Suppressor macrophage treated with lipopolysaccharide for 4 hours (primary cell): ENCODE measurements around the gene MMS19.
"Not testable (repeated sequence)": the region's sequence is repeated elsewhere in the genome, so short reads cannot be mapped to it uniquely, and the experiment has no call there.

Experiments
- DNase-seq: peaks from one replicate; pipeline ENCODE4 v3.0.0-alpha.2; 2020

MMS19 gene

DNA sequence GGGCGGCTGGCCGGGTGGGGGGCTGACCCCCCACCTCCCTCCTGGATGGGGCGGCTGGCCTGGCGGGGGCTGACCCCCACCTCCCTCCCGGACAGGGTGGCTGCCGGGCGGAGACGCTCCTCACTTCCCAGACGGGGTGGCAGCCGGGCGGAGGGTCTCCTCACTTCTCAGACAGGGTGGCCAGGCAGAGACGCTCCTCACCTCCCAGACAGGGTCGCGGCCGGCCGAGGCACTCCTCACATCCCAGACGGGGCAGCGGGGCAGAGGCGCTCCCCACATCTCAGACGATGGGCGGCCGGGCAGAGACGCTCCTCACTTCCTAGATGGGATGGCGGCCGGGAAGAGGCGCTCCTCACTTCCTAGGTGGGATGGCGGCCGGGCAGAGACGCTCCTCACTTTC lies 30.7 kb upstream of the MMS19 start:
- DNase-seq: not testable (repeated sequence)

DNA sequence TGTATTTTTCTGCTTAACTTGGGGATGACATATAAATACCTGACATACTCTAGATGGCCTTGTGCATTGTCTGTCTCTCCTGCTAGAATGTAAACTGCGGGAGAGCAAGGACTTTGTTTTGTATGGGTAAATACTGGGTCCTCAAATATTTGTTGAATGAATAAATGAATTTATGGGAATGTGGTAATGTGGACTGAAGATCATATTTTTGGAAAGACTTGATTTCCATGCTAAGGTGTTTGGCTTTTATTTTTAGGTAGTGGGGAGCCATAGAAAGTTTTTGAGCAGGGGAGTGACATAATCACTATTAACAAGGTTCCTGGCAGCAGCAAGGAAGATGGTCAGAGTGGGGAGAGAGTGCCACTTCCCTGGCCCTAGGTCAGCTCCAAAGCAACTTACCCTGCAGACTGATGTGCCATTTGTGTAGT lies 27.5 kb upstream of the MMS19 start:
- DNase-seq: no peak

- DNase-seq: no peak
These were observed 26.9 kb upstream of the MMS19 start for GRCh38 chr10:97525086-97525485.

GRCh38 chr10:97522937-97523336 lies 24.7 kb upstream of the MMS19 start:
- DNase-seq: no peak

GRCh38 chr10:97522071-97522470 lies 23.8 kb upstream of the MMS19 start:
- no peak for DNase-seq

GRCh38 chr10:97520978-97521761 lies 22.9 kb upstream of the MMS19 start:
- DNase-seq: no peak

DNA sequence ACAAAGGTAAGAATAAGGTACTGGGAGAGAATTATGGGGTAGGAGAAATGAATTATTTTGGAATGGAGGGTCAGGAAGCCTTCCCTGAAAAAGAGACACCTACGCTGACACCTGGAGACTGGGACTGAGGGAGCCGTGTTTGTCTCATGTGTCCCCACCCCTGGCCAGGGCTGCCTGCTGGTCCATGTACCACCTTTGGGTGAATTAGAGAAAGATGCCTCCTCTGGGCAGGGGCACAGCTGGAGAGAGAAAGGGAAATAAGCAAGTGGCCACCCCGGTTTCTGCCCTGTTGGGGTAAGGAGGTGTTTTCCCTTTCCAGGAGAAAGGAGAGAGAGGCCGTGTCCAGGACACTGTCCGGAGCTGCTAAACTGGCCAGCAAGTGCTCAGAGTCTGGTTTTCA lies 22.3 kb upstream of the MMS19 start:
- no peak for DNase-seq

- no peak for DNase-seq
These were observed 21.1 kb upstream of the MMS19 start for GRCh38 chr10:97519342-97519741.

DNA sequence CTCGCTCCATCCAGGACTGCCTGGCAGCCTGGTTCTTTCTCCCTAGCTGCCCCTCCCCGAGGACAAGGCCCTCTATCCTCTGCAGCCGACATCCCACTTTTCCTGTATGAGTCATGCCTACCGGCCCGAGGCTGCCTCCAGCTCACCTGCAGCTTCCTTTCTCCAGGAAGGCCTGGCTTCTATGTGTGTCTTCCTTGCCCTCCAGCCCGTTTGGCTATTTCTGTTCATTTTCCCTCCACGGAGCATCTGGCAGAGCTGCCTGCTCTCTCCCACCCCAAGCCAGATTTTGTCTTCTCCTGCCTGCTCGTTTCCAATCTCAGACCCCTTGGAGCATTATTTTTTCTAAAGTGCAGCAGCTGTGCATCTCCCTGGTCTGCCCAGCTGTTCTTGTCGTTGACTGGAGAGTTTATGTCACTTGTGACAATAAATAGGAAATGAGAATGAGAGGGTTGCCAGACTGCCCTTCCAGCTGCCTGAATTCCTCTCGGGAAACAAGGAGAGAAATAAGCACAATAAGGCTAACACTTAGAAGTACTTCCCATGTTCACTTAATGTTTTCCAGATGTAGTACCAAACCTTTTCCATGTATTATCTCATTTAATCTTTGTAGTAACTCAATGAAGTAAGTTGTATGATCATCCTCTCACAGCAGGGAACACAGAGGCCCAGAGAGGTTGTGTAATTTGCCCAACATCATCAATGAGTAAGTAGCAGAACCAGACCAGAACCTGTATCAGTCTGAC lies 20.2 kb upstream of the MMS19 start:
- DNase-seq: no peak

DNA sequence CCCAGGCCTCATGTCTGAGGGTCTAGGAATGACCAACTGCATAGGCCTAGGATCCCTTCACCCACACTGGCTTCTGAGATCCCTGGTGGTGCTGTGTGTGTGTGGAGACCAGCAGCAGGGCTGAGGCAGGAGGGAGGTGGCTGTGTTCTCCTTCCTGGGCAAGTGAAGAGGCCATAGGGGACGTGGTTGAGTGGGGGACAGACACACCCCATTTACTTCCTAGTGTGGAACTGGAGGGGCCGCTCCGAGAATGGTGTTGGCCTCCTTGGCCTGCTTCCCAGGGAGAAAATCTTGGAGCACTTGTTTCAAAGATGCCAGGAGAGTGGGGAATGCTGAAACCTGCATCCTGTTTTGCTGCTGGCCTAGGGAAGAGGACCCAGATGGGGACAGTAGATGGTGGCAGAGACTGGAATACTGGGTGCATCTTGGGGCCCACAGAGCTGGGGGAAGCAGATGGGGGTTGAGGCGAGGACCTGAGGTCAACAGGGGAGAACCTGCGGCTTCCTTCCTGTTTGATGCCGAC lies 19.6 kb upstream of the MMS19 start:
- DNase-seq: no peak

- no peak for DNase-seq
These were observed 19.0 kb upstream of the MMS19 start for GRCh38 chr10:97517096-97517750.

DNA sequence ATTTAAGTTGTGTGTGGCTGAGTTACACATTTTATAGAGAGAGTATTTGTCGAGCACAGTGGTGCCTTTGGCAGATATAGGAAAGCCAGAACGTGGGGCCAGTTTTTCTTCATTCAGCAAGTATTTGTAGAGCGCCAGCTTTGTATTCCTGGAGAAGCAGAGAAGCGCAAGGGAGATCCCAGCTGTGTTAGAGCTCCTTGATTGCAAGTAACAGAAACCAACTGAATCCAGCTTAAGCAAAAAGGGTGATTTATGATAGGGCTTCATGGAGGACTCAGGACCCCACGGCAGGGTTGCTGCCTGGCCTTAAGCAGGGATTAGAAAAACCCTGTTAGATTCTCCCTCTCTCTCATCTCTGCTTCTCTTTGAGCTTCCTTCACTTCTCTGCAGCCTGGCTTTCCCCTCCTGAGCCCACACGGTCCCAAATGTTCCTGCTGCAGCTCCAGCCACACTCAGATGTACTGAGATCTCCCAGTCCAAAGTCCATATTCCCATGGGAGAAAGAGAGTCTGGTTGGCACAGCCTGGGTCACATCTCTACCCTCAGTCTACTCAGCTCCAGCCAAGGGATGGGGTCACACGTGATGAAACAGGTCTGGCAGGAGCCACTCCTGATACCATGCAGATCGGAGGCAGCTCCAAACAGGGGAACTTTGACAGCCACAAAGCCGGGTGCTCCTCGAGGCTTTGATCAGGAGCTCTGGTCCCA lies 17.2 kb upstream of the MMS19 start:
- DNase-seq: no peak

DNA sequence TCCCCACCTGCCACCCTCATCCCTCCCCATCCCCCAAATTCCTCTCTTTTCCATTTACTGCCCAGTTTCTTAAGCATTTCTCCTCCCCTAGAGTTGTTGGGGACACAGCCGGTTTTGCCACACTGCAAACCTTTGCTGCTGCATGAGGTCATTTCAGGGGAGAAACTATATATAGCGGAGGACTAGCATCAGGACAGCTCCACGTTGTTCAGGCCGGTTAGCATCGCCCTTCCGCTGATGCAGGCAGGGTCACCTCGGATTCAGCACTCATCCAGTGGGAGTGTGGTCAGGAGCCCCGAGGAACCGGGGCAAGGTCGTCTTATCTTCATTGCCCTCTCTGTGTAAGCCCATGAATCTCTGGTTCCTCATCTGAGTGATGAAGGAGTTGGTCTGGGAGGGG lies 16.1 kb upstream of the MMS19 start:
- no peak for DNase-seq

GRCh38 chr10:97512993-97513392 lies 14.8 kb upstream of the MMS19 start:
- no peak for DNase-seq

DNA sequence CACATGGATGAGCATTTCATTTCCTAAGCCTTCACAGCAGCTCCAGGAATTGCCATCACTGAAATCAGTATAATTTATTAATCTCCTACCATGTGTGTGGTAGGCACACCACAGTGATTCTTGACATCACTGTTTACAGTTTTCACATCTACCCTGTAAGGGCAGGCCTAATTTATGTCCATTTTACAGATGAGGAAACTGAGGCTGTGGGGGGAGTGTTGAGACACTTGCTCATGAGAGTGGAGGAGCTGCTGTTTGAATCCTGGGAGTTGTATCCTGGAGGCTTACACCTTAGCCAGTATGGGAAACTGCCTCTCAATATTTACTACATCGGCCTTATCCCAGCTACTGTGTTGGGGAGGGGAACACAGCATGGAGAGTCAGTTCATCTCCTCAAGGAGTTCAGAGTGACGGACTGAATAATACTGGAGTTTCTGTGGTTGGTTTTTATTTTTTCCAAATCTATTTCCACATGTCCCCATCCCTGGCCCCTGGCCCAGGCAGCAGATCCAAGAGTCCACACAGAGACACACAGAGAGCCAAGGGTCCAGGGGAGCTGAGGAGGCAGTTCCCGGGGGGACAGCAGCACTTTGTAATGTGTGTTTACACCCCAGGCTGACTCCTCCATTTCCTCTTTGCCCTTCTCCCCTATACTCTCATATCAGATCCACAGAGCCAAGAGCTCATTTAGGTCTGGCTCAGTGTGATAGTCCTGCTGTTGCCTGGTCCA lies 13.7 kb upstream of the MMS19 start:
- DNase-seq: no peak

GRCh38 chr10:97510686-97511085 lies 12.5 kb upstream of the MMS19 start:
- DNase-seq: no peak

DNA sequence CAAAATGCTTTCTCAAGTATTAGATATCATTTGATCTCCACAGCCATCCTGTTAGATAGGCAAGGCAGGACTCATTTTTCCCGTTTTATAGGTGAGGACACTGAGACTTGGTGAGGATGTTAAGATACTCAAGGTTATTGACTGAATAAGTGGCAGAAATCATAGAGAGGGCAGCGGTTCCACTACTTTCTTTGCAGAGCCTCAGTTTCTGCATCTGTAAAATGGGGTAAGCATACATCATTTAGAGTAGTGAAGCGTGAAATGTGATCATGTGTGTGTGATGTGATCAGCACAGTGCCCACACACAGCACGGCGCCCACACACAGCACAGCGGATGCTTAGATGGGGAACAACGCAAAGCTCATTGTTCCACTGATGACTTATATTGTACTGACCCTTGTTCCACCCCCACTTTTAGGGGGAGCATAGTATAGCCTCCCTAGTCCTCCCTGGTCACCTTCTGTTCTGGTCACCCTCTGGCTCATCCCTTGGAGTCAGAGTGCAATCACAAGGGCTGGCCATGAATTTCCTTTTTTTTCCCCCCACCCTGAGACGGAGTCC lies 11.0 kb upstream of the MMS19 start:
- DNase-seq: peak; percentile 80

DNA sequence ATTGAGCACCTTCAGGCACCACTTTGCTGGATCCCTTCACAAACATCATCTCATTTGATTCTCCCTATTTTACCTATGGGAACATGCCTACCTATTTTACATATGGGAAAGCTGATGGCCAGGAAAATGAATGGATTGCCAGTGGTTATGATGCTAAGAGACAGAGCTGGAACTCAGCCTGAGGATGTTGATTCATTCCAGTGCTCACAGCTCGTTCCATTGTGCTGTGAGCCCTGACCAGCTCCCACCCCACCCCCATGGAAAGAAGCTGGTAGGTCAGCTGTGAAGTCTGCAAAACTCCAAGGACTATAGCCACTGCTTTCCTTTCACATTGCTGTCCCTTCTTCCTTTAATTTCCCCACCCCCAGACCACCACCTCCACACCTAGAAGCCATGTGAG lies 10.1 kb upstream of the MMS19 start:
- DNase-seq: no peak

DNA sequence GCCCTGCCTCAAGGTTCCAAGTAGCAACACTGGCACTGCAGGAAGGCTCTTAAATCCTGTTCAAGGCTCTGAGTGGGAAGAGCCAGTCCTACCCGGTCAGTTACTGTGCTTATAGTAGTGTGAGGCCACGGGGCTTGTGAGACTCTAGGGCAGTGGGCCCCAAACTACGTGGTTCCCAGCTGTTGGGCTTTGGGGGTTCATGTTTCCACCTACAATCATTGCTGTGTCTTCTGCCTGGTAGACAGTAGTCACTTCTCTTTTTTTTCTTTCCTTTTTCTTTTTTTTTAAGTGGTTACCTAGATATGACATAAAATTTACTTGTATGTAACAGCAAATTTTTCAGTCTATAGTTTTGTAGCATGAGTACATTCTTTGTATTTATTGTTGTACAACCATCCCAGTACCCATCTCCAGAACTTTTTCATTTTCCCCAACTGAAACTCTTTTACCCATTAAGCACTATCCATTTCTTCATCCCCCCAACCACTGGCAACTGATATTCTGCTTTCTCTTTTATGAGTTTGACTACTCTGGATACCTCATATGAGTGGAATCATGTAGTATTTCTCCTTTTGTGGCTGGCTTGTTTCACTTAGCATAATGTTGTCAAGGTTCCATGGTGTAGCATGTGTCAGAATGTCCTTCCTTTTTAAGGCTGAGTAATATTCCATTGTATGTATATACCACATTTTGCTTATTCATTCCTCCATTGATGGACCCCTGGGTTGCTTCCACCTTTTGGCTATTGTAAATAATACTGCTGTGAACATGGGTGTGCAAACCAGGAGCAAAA lies 8.2 kb upstream of the MMS19 start:
- peak; percentile 70 for DNase-seq

- no peak for DNase-seq
These were observed 6.9 kb upstream of the MMS19 start for GRCh38 chr10:97505152-97505551.

DNA sequence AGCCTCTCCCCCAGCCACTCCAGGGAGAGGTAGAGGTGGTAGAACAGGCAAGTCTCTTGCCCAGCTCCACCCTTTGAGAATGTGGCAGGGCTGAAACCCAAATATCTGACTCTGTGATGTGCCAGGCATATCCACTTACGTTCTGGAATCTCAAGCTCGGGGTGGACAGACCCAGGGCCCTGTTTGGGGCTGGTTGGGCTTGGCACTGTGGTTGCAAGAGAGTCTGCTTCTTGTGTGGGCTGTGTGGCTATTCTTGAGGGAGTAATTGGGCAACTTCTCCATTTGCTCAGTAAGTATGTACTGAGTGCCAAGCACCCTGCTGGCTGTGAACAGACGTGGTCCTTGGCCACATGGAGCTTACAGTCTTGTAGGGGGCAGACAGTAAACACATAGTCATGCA lies 5.2 kb upstream of the MMS19 start:
- peak; percentile 33 for DNase-seq
